Ishikawa (cell line): ENCODE results near the gene TLK1.

Source experiments
- CEBPB ChIP-seq: IDR thresholded peaks from 2 replicates; pipeline ENCODE4 v1.6.1; 2012
- CREB1 ChIP-seq: IDR thresholded peaks from 2 replicates; pipeline ENCODE4 v1.6.1; 2012; ENCODE audit warnings: low read depth
- EP300 ChIP-seq: IDR thresholded peaks from 2 replicates; pipeline ENCODE4 v1.6.1; 2012; ENCODE audit warnings: borderline replicate concordance
- FOXM1 ChIP-seq: IDR thresholded peaks from 2 replicates; pipeline ENCODE4 v1.6.1; 2012; ENCODE audit warnings: low read depth, borderline replicate concordance
- RAD21 ChIP-seq: IDR thresholded peaks from 2 replicates; pipeline ENCODE4 v1.6.1; 2012; ENCODE audit warnings: low read depth
- TAF1 ChIP-seq: IDR thresholded peaks from 2 replicates; pipeline ENCODE4 v1.6.1; 2012; ENCODE audit warnings: low read depth, mild to moderate bottlenecking
- TCF12 ChIP-seq: IDR thresholded peaks from 2 replicates; pipeline ENCODE4 v1.6.1; 2012; ENCODE audit warnings: low read depth
- YY1 ChIP-seq: IDR thresholded peaks from 2 replicates; pipeline ENCODE4 v1.6.1; 2012; ENCODE audit warnings: low read depth
- ZBTB7A ChIP-seq: IDR thresholded peaks from 2 replicates; pipeline ENCODE4 v1.6.1; 2012; ENCODE audit warnings: low read depth
- TF ChIP-seq, protein P1 (sequence below): IDR thresholded peaks from 2 replicates; pipeline ENCODE4 v1.6.1; 2012; ENCODE audit warnings: low read depth, mild to moderate bottlenecking
- TF ChIP-seq, protein P2 (sequence below): IDR thresholded peaks from 2 replicates; pipeline ENCODE4 v1.6.1; 2012

DNA sequence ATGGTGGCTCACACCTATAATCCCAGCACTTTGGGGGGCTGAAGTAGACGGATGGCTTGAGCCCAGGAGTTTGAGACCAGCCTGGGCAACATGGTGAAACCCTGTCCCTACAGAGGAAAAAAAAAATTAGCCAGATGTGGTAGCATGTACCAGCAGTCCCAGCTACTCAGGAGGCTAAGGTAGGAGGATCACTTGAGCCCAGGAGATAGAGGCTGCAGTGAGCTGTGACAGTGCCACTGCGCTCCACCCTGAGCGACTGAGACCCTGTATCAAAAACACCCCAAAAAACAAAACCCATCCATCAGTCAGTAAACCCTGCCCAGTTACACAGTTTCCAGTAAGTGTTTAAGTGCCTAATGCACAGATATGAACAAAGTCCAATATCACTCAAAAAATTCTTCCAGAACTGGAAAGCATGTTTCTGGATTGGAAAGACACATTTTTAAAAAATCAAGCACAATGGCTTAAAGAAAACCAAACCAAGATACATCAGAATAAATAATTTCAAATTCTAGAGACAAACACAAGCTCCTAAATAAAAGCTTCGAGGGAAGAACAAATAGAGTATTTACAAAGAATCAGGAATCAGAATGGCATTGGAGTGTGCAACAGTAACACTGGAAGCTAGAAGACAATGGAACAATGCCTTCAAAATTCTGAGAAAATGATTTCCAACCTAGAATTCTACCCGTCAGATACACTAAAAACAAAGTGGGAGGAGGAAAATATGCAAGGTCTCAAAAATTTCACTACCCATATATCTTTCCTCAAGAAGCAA, 72.4 kb downstream of the TLK1 start:
- TF ChIP-seq RAD21 = no peak
- TF ChIP-seq FOXM1 = no peak
- TF ChIP-seq YY1 = no peak
- TF ChIP-seq TCF12 = no peak
- TF ChIP-seq ZBTB7A = no peak
- TF ChIP-seq, protein P1, sequence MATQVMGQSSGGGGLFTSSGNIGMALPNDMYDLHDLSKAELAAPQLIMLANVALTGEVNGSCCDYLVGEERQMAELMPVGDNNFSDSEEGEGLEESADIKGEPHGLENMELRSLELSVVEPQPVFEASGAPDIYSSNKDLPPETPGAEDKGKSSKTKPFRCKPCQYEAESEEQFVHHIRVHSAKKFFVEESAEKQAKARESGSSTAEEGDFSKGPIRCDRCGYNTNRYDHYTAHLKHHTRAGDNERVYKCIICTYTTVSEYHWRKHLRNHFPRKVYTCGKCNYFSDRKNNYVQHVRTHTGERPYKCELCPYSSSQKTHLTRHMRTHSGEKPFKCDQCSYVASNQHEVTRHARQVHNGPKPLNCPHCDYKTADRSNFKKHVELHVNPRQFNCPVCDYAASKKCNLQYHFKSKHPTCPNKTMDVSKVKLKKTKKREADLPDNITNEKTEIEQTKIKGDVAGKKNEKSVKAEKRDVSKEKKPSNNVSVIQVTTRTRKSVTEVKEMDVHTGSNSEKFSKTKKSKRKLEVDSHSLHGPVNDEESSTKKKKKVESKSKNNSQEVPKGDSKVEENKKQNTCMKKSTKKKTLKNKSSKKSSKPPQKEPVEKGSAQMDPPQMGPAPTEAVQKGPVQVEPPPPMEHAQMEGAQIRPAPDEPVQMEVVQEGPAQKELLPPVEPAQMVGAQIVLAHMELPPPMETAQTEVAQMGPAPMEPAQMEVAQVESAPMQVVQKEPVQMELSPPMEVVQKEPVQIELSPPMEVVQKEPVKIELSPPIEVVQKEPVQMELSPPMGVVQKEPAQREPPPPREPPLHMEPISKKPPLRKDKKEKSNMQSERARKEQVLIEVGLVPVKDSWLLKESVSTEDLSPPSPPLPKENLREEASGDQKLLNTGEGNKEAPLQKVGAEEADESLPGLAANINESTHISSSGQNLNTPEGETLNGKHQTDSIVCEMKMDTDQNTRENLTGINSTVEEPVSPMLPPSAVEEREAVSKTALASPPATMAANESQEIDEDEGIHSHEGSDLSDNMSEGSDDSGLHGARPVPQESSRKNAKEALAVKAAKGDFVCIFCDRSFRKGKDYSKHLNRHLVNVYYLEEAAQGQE = no peak
- no peak for TF ChIP-seq CREB1
- TF ChIP-seq EP300 = no peak
- no peak for TF ChIP-seq TAF1
- no peak for TF ChIP-seq CEBPB
- TF ChIP-seq, protein P2, sequence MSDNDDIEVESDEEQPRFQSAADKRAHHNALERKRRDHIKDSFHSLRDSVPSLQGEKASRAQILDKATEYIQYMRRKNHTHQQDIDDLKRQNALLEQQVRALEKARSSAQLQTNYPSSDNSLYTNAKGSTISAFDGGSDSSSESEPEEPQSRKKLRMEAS = no peak
